Spinal cord (tissue), 10 donors: Measurements from ENCODE around the gene GABRA5. TPM values are rescaled to one million over a fixed set of nuclear protein-coding genes. Genes with fewer than 3 reads are reported as not detected.
"Not testable (repeated sequence)": the region's sequence is repeated elsewhere in the genome, so short reads cannot be mapped to it uniquely, and the experiment has no call there.

Experiments
- DNase-seq, 6 donors: peaks; one replicate each; pipeline versions ENCODE4 v3.0.0 to v3.0.0-alpha.2; 2013 to 2015; ENCODE audit warnings: low spot score in 6 of 6, low read depth in 4 of 6
- H3K27ac ChIP-seq: one replicate; pipeline ENCODE4 v1.5.1; 2013; ENCODE audit warnings: low read depth, low read length, control low read depth
- H3K27me3 ChIP-seq: one replicate; pipeline ENCODE4 v1.6.1; 2013; ENCODE audit warnings: low read length; ENCODE audit not compliant: control insufficient read depth, insufficient read depth
- H3K36me3 ChIP-seq: one replicate; pipeline ENCODE4 v1.6.1; 2013; ENCODE audit warnings: low read length; ENCODE audit not compliant: control insufficient read depth, insufficient read depth
- H3K4me1 ChIP-seq: one replicate; pipeline ENCODE4 v1.6.1; 2013; ENCODE audit warnings: low read length; ENCODE audit not compliant: control insufficient read depth, insufficient read depth
- H3K4me3 ChIP-seq: one replicate; pipeline ENCODE4 v1.5.1; 2013; ENCODE audit warnings: low read depth, low read length, control low read depth
- H3K9me3 ChIP-seq: one replicate; pipeline ENCODE4 v1.6.1; 2013; ENCODE audit warnings: low read length; ENCODE audit not compliant: control insufficient read depth, insufficient read depth
- WGBS: methylation state at CpG from one replicate; pipeline ENCODE4 v1.1.5; 2013; ENCODE audit warnings: missing lambda C conversion rate; ENCODE audit not compliant: insufficient coverage; 5-methylcytosine and 5-hydroxymethylcytosine counted together
- long read RNA-seq, 4 donors: transcript quantifications; one replicate each; lab custom pipeline, GENCODE V29; 2026
- polyA plus RNA-seq, 2 donors: library from polyadenylated mRNA; unstranded; fragments of 120-200 nt; gene quantifications; one replicate each; pipeline ENCODE4 v1.2.1, GENCODE V29; 2013; ENCODE audit not compliant: insufficient read length in 2 of 2
- total RNA-seq, 2 donors: library from RNA; depleted of rRNA in 1 of 2; stranded (reverse); fragments of 120-200 nt in 1 of 2; fragments of >200 nt in 1 of 2; gene quantifications; one replicate each; pipeline versions ENCODE4 v1.2.3 to v1.2.4, GENCODE V29; 2013 to 2014
- donor health status: healthy.

GABRA5 gene
- 10 to 100 TPM in 1 of 2 donors, 1 to 10 TPM in 1; 7.9 to 30.6 TPM for total RNA-seq
- polyA plus RNA-seq: 10 to 100 TPM; 31.5 to 33.8 TPM
- long read RNA-seq, donor 1, partial matches to known transcripts: 0 of 4 reads
- long read RNA-seq, donor 1, other reads (novel, unspliced or antisense): 0 of 4 reads
- long read RNA-seq, donor 2, partial matches to known transcripts: 0 of 3 reads
- long read RNA-seq, donor 2, other reads (novel, unspliced or antisense): 0 of 3 reads
- long read RNA-seq, donor 3, partial matches to known transcripts: 0 of 1 reads
- long read RNA-seq, donor 3, other reads (novel, unspliced or antisense): 0 of 1 reads
- long read RNA-seq, donor 4: 0 reads

DNA sequence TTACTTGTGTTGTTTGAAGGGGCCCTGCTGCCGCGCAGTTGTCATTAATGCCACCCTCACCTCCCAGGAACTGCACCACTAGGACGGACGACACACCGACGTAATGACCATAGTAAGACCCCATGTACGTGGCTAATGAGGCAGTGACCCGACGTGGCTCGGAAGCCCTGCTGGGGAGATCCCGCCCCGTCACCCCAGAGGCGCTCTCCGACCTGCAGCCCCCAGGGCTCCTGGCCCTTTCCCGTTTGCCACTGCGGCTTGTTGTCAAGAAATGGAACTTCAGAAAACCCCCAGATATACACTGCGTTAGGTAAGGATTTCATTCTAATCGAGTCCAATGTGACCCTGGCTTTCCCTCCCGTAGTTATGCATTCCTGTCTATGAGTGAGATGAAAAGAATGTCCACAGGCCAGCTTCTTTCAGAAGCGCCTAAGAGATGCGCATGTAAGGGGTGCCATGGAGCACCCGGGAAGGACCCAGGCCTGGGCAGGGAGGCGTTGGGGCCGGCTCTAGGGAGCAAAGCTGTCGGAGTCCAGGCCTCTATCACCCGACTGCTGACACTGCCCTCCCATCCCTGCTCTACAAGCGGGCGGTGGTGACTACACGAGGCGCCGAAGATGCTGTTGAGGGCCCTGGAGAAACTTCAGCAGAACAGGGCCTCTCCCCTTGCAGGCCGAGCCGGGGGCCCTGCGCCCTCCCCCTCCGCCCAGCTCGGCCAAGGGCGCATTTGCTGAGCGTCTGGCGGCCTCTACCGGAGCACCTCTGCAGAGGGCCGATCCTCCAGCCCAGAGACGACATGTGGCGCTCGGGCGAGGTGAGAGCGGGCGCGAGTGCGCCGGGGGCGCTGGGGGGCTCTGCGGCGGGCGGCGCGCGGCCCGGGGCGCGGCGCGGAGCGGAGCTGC, at the start of gene GABRA5:
Gene GABRA5 (plus strand): TSS at position 765 of the 902 bp plus-strand sequence. CDS start 2,187 bp downstream, outside the sequence.
- H3K4me1 ChIP-seq: peaks cover 6% of the 10 kb centered on the region
- no peaks in the 10 kb centered on the region for H3K9me3 ChIP-seq
- peaks cover 33% of the 10 kb centered on the region for H3K27me3 ChIP-seq
- WGBS: 12% methylated on average over 62 of the region's 63 CpGs
- DNase-seq: peak in 4 of 6 donors; percentile 32 to 89 (median 65)
- no peak within 1 kb of the TSS for H3K27ac ChIP-seq
- H3K4me3 ChIP-seq: peak within 1 kb of the TSS; percentile 12
- H3K36me3 ChIP-seq: no peaks in the 10 kb centered on the region

DNA sequence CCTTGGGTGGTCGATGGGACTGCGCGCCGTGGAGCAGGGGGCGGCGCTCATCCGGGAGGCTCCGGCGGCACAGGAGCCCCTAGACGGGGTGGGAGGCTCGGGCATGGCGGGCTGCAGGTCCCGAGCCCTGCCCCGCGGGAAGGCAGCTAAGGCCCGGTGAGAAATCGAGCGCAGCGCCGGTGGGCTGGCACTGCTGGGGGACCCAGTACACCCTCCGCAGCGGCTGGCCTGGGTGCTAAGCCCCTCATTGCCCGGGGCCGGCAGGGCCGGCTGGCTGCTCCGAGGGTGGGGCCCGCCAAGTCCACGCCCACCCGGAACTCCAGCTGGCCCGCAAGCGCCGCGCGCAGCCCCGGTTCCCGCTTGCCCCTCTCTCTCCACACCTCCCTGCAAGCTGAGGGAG, 35.7 kb upstream of the GABRA5 start:
- not testable (repeated sequence) for H3K27me3 ChIP-seq, H3K36me3 ChIP-seq, H3K4me1 ChIP-seq, H3K4me3 ChIP-seq, DNase-seq, H3K27ac ChIP-seq, H3K9me3 ChIP-seq
- 95% methylated on average over 36 of the region's 36 CpGs for WGBS

DNA sequence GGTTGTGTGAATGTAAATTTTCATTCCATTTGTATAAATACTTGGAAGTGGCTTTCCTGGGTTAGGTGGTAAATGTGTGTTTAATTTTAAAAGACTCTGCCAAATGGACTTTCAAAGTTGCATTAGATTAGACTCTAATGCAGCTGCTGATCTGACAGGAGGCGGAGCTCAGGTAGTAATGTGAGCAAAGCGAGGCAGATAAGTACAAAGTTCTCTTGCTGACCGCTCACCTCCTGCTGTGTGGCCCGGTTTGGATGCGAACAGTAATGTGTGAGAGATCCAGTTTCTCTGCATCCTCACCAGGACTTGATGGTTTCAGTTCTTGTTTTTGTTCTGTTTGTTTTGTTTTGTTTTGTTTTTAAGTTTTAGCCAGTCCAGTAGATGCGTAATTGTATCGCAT, 34.9 kb upstream of the GABRA5 start:
- Histone ChIP-seq H3K4me3 (no peak overlapping the region), H3K27me3 (no peaks in the 10 kb centered on the region), H3K9me3 (no peaks in the 10 kb centered on the region), H3K27ac (no peak overlapping the region), H3K36me3 (no peaks in the 10 kb centered on the region), H3K4me1 (no peaks in the 10 kb centered on the region)
- no peak for DNase-seq
- WGBS: 96% methylated on average over 5 of the region's 7 CpGs

DNA sequence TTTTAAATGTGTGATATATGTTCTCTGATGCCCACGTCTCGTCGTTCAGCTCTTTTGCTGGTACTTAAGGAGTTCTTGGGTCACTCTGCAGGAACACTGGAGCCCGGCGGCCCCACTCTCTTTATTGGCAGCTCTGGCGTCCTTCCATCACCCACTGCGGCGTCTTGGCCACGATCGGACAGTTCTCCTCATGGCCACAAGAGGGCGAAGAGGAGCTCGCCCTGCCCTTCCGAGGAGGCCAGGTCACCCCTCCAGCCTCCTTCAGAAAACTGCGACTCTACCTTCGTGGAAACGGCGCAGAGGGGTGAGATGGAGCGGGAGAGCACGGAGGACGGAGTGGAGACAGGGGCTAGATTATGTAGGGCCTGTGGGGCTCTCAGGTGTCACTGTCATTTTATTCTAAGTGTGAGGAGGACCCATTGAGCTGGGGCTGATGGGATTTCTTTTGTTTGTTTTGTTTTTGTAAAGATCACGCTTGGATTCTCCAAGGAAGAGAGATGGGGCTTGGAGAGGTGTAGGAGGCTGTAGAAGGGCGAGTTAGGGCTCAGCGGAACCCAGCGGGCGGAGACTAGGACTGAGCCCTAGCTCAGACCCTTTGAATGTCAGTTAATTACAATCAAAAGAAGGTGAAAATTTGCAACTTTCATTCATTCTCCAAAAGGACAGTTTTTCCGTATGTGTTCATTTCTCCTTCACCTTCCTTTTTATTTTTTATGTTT, 28.0 kb upstream of the GABRA5 start:
- Histone ChIP-seq H3K4me1 (peaks cover 6% of the 10 kb centered on the region), H3K9me3 (no peaks in the 10 kb centered on the region), H3K4me3 (no peak overlapping the region), H3K36me3 (no peaks in the 10 kb centered on the region), H3K27ac (no peak overlapping the region), H3K27me3 (peaks cover 3% of the 10 kb centered on the region)
- 89% methylated on average over 17 of the region's 26 CpGs for WGBS
- DNase-seq: no peak

DNA sequence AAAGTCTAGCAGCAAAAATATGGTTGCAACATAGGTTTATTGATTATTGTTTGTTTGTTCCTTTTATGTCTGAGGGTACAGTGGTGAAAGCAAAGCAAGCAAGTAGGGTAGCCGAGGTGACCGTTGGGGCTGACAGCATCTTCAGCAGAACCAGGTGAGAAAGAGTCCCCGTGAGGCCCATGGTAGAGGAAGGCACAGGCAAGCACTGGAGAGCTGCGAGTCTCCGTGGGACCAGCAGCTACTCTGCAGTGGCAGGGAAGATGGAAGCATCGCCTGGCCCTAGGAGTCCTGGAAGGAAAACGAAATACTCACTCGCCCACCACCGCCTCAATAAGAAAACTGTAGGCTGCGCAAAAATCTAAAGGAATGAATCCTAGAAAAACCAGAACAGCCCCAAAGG, 25.3 kb upstream of the GABRA5 start:
- Histone ChIP-seq H3K27me3 (peaks cover 3% of the 10 kb centered on the region), H3K36me3 (no peaks in the 10 kb centered on the region), H3K4me3 (no peak overlapping the region), H3K4me1 (peaks cover 6% of the 10 kb centered on the region), H3K27ac (no peak overlapping the region), H3K9me3 (no peaks in the 10 kb centered on the region)
- no peak for DNase-seq
- WGBS: 82% methylated on average over 10 of the region's 10 CpGs

DNA sequence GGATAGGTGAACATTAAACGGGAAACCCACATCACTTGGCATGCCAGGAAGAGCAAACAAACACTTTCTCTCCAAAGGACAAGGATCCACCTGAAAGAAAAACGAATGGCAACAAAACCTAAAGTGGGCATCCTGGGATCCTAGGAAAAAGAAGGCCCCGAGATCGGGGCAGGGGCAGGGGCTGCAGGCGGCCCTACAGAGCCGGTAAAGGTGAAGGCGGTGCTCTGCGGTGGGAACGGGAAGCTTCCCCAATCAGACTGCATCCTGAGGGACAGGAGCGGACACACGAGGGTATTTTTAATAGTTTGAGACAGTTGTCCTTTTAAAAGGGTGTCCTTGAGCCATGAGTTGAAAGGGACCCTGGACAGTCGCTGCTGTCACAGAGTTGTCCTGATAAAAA, 24.9 kb upstream of the GABRA5 start:
- H3K27me3 ChIP-seq: peaks cover 3% of the 10 kb centered on the region
- no peak for DNase-seq
- H3K4me3 ChIP-seq: no peak overlapping the region
- H3K27ac ChIP-seq: no peak overlapping the region
- peaks cover 6% of the 10 kb centered on the region for H3K4me1 ChIP-seq
- H3K9me3 ChIP-seq: no peaks in the 10 kb centered on the region
- H3K36me3 ChIP-seq: no peaks in the 10 kb centered on the region
- WGBS: 61% methylated on average over 9 of the region's 12 CpGs

DNA sequence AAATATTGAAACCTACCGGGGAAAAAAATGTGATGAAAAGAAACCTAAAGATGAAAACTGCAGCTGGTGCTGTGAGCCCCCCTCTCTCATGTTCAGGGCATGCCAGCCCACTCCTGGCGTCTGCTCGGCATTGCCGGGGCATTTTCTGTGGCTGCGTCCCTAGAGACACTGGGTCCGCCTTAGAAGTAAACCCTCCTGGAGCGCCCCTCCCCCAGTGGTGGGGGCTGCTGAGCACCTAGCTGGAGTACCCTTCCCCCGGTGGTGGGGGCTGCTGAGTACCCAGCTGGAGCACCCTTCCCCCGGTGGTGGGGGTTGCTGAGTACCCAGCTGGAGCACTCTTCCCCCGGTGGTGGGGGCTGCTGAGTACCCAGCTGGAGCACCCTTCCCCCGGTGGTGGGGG, 24.5 kb upstream of the GABRA5 start:
- no peaks in the 10 kb centered on the region for H3K36me3 ChIP-seq
- H3K9me3 ChIP-seq: no peaks in the 10 kb centered on the region
- H3K4me3 ChIP-seq: no peak overlapping the region
- peaks cover 6% of the 10 kb centered on the region for H3K4me1 ChIP-seq
- 52% methylated on average over 4 of the region's 11 CpGs for WGBS
- no peak for DNase-seq
- H3K27ac ChIP-seq: no peak overlapping the region
- H3K27me3 ChIP-seq: peaks cover 3% of the 10 kb centered on the region

GRCh38 chr15:26844901-26845300, 22.0 kb upstream of the GABRA5 start:
- peaks cover 6% of the 10 kb centered on the region for H3K4me1 ChIP-seq
- no peak overlapping the region for H3K4me3 ChIP-seq
- H3K27me3 ChIP-seq: peaks cover 3% of the 10 kb centered on the region
- H3K27ac ChIP-seq: no peak overlapping the region
- no peaks in the 10 kb centered on the region for H3K36me3 ChIP-seq
- H3K9me3 ChIP-seq: no peaks in the 10 kb centered on the region
- DNase-seq: no peak

- 100% methylated on average over 1 of the region's 1 CpG for WGBS
- Histone ChIP-seq H3K27ac (no peak overlapping the region), H3K27me3 (no peaks in the 10 kb centered on the region), H3K36me3 (no peaks in the 10 kb centered on the region), H3K4me3 (no peak overlapping the region), H3K9me3 (no peaks in the 10 kb centered on the region), H3K4me1 (no peaks in the 10 kb centered on the region)
- DNase-seq: no peak
Measured at GRCh38 chr15:26848498-26848897, 18.4 kb upstream of the GABRA5 start.
